ENCODE results near the gene RPS27A.
"Not testable (repeated sequence)": the region's sequence is repeated elsewhere in the genome, so short reads cannot be mapped to it uniquely, and the experiment has no call there.

GRCh38 chr2:55274346-55274745 lies 41.9 kb downstream of the RPS27A start:
- TF ChIP-seq CTCF, EP300, POLR2A (IDR thresholded peaks at IDR 0.05): not testable (repeated sequence)
